ENCODE measurements around the gene ZNF614. TPM values are rescaled to one million over a fixed set of nuclear protein-coding genes. Genes with fewer than 3 reads are reported as not detected.

Gene ZNF614
- total and polyA plus RNA-seq, 2 of the 13 experiments (the other 11 are each of a cell fraction or from before 2014, with no cell fraction given): 13.0 to 22.8 TPM

- no peak for TF ChIP-seq PTBP1 (IDR thresholded peaks at IDR 0.05; ENCODE audit: low read depth, low read length, poor library complexity, severe bottlenecking)
- TF ChIP-seq ZIK1 (CRISPR knock-in tag; IDR thresholded peaks at IDR 0.05; ENCODE audit: borderline replicate concordance, low read depth): no peak
- TF ChIP-seq IRF9 (CRISPR knock-in tag; IDR thresholded peaks at IDR 0.05; ENCODE audit: borderline replicate concordance): no peak
- TF ChIP-seq ZNF549 (CRISPR knock-in tag; IDR thresholded peaks at IDR 0.05): no peak
- TF ChIP-seq ARID5B (CRISPR knock-in tag; IDR thresholded peaks at IDR 0.05): no peak
- TF ChIP-seq ZNF10 (CRISPR knock-in tag; IDR thresholded peaks at IDR 0.05; ENCODE audit: borderline replicate concordance, low read depth): no peak
- no peak for TF ChIP-seq NFE2L1 (CRISPR knock-in tag; IDR thresholded peaks at IDR 0.05; ENCODE audit: borderline replicate concordance)
- TF ChIP-seq POLR2A (IDR thresholded peaks at IDR 0.05; ENCODE audit: insufficient read depth in 1 of 2, low read depth in 2 of 2, low read length in 2 of 2): no peak
- TF ChIP-seq MED1 (CRISPR knock-in tag; IDR thresholded peaks at IDR 0.05): no peak
Observed at GRCh38 chr19:52034051-52034728, 6.0 kb upstream of the ZNF614 start (continued).

Data from HepG2 (cell line).